Measurements from ENCODE around the gene HLCS.
"Not testable (repeated sequence)": the region's sequence is repeated elsewhere in the genome, so short reads cannot be mapped to it uniquely, and the experiment has no call there.

Gene HLCS
- total RNA-seq = 23.6 to 55.3 (median 33.9) reads per million in 4 experiments

- peak; percentile 57 for DNase-seq
Measured at GRCh38 chr21:36966066-36966820, at the start of gene HLCS. Gene HLCS (minus strand): TSS chr21:36966669. CDS start chr21:36966638, 31 bp downstream.

GRCh38 chr21:37009740-37010341 lies 43.4 kb upstream of the HLCS start:
- DNase-seq = peak; percentile 61

- DNase-seq = no peak
Measured at GRCh38 chr21:37008724-37009123, 42.3 kb upstream of the HLCS start.

GRCh38 chr21:37006486-37007291 lies 40.2 kb upstream of the HLCS start, which contains the start of gene RIPPLY3:
Gene RIPPLY3 (plus strand): TSS chr21:37006702. CDS start chr21:37006773, 71 bp downstream.
- no peak for DNase-seq

- DNase-seq = no peak
Measured at GRCh38 chr21:37005548-37006485, 39.3 kb upstream of the HLCS start.

GRCh38 chr21:37003917-37004316 lies 37.4 kb upstream of the HLCS start:
- not testable (repeated sequence) for DNase-seq

GRCh38 chr21:37002851-37003250 lies 36.4 kb upstream of the HLCS start:
- not testable (repeated sequence) for DNase-seq

- DNase-seq = no peak
Measured at GRCh38 chr21:37001441-37001840, 35.0 kb upstream of the HLCS start.

- DNase-seq = no peak
Measured at GRCh38 chr21:37000381-37000780, 33.9 kb upstream of the HLCS start.

GRCh38 chr21:36999131-36999898 lies 32.8 kb upstream of the HLCS start:
- no peak for DNase-seq

- DNase-seq = not testable (repeated sequence)
Measured at GRCh38 chr21:36995285-36995684, 28.8 kb upstream of the HLCS start.

- DNase-seq = no peak
Measured at GRCh38 chr21:36994501-36995158, 28.2 kb upstream of the HLCS start.

GRCh38 chr21:36992671-36993070 lies 26.2 kb upstream of the HLCS start:
- no peak for DNase-seq

- DNase-seq = no peak
Measured at GRCh38 chr21:36990508-36991205, 24.2 kb upstream of the HLCS start.

GRCh38 chr21:36989699-36990507 lies 23.4 kb upstream of the HLCS start:
- DNase-seq = peak; percentile 73

GRCh38 chr21:36989199-36989698 lies 22.8 kb upstream of the HLCS start:
- not testable (repeated sequence) for DNase-seq

GRCh38 chr21:36988536-36988935 lies 22.1 kb upstream of the HLCS start:
- no peak for DNase-seq

- no peak for DNase-seq
Measured at GRCh38 chr21:36987845-36988244, 21.4 kb upstream of the HLCS start.
